NCI-H2196 (cell line): ENCODE measurements around the gene BTBD9.
A peak's percentile ranks its signal among the peaks of the same experiment; 100 is the strongest.

Experiments
- DNase-seq: peaks from one replicate; lab custom pipeline; 2025; ENCODE audit not compliant: unreplicated experiment; lab: John Stamatoyannopoulos, UW

Gene BTBD9

GRCh38 chr6:38262609-38263008, 377.1 kb downstream of the BTBD9 start:
- no peak for DNase-seq

GRCh38 chr6:38262026-38262425, 377.7 kb downstream of the BTBD9 start:
- DNase-seq = no peak

GRCh38 chr6:38261626-38262025, 378.1 kb downstream of the BTBD9 start:
- DNase-seq = no peak

GRCh38 chr6:38259736-38260135, 380.0 kb downstream of the BTBD9 start:
- DNase-seq = no peak

- DNase-seq = no peak
Measured at GRCh38 chr6:38248500-38249234, 391.1 kb downstream of the BTBD9 start.

- DNase-seq = no peak
Measured at GRCh38 chr6:38245295-38245694, 394.4 kb downstream of the BTBD9 start.

DNA sequence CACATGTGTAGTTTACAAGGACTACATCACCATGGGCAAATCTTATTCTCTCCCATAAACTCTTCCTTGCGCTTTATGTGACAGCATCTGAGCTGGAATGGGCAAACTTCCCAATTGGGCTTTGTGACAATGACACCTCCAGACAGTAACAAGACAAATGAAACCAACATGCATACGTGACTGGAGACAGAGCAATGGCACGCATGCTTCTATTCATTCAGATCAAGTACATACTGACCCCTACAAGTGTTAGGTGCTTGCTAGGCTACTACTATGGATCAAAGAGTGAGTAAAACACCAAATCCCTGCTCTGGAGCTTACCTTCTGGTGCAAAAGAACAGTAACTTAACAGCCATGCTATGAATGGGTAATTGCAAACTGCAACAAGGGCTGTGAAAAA, 394.9 kb downstream of the BTBD9 start:
- no peak for DNase-seq

GRCh38 chr6:38241200-38241871, 398.4 kb downstream of the BTBD9 start:
- DNase-seq = no peak

DNA sequence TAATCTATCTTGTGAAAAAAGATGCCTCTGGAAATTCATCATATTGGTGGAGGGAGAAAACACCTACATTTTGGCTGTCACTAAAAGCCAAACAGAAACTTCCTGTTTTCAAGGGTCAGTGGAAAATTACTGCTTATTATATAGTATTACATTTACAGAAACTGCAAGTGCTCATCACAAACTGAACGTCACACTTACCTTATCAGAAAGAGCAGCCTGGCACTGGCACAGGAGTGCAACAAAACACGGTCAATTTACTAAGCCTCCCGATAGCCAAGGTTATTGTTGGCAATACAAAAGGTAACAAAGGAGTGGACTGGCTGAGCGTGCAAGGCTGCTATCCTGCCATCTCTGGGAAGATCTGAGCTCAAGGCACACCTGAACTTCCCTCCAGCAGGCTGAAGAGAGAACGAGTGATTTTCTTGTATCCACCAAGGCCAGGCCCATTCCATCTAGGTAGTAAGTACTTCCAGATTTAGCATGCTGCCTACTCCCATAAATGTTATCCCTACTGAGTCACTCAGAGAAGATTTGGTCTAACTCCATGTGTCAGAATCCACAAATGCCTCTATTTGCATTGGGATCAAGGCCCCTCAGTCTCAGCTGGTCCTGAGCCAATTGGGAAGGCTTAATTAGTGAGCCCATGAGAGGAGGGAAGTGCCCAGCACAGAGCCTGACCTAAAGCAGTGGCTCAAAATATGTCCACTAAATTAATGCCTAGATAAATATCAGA, 399.8 kb downstream of the BTBD9 start:
- DNase-seq = peak; percentile 44

GRCh38 chr6:38236631-38237030, 403.1 kb downstream of the BTBD9 start:
- DNase-seq = no peak

DNA sequence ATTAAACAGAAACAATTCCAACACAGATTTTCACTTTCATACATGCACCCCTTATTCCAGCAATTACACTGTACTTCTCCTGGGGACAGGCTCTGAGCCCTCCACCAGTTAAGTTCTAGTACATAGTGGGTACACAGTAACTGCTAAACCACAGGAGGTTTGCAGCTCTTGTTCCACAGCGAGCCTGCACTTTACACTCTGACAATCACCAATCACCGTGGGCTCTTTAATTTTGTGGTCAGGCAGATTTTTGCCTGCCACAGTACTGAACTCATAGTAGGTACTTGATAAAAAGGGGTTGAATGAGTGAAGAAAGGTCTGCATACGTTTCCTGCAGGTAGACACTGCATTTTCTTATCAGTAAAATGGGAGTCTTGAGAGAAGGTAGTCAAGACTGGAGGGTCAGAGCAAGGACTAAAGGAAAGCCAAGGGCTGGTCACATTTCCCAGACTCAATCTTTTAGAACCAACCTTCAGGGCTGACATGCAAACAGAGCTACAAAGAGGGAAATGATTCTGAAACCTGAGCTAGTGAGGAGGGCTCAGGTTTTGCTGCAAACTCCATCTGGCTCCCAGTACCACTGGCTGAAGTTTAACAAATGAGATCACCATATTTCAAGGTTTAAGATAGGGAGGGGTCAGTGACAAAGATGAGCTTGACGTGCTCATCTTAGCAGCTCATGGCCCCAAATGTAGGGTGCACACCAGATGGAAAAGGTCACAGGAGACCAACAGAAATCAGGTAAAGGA, 404.6 kb downstream of the BTBD9 start:
- no peak for DNase-seq

DNA sequence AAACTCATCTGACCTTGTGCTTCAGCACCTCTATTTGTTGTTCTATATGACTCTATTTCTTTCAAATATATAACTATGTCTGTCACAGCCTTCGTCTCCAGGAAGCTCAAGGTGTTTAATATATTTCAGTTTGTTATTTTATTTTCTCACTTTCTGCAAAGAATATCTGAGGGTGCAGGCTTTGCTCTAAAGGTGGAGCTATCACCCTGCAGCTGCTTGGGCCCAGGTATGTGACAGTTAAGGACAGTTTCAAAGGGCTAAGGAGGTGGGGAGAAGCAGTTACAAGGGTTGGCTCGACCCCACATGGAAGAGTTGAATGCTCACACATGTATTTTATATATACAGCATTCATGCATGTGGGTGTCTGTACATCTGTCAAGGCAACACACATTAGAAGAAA, 405.6 kb downstream of the BTBD9 start:
- no peak for DNase-seq

GRCh38 chr6:38233161-38233791, 406.5 kb downstream of the BTBD9 start:
- no peak for DNase-seq

- no peak for DNase-seq
Measured at GRCh38 chr6:38225766-38226165, 414.0 kb downstream of the BTBD9 start.

DNA sequence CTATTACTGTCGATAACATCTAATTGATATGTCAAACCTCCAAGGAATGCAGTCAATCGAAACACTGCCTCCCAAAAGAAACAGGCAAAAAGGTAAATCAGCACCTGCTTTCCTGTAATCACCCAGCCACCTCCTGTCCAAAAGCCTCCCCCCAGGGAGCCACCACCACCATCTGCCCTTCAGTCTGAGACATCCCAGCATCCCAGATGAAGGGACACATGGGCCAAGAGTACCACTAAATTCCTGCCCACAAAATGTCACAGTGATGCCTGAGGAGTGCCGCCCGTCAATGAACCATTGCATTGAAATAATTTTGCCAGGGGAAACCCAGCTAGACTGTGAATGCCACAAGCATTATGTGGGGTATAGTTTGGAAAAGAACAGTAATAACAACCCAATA, 418.5 kb downstream of the BTBD9 start:
- DNase-seq = no peak

- DNase-seq = no peak
Measured at GRCh38 chr6:38220069-38220723, 419.5 kb downstream of the BTBD9 start.

DNA sequence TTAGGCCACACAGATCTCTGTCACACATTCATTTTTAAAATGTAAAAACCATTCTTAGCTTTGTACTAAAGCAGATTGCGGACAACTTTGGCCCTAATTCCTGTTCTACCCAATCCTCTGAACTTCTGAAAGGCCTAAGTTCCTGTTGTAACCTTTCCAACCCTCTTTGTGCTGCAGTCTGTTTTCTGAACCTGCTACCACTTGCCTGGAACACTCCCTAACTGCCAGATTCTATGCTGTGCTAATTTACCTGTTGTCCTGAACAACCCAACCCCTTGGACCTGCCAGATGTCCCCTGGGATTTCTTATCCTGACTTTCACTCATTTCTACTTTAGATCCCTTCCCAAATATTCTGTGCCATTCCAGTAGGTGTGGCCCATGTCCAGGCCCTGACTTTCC, 421.5 kb downstream of the BTBD9 start:
- no peak for DNase-seq

GRCh38 chr6:38216451-38216850, 423.3 kb downstream of the BTBD9 start:
- DNase-seq = no peak

GRCh38 chr6:38215651-38216311, 423.9 kb downstream of the BTBD9 start:
- DNase-seq = no peak

GRCh38 chr6:38215225-38215624, 424.5 kb downstream of the BTBD9 start:
- DNase-seq = no peak
